Bronchial epithelial cell (primary cell): ENCODE results near the gene ARHGAP28. TPM values are rescaled to one million over a fixed set of nuclear protein-coding genes. Genes with fewer than 3 reads are reported as not detected.
A peak's percentile ranks its signal among the peaks of the same experiment; 100 is the strongest.

ENCODE experiments used
- DNase-seq: peaks from one replicate; pipeline ENCODE4 v3.0.0-alpha.2; 2010; ENCODE audit warnings: low read depth
- FAIRE-seq: peaks from 2 replicates; lab custom pipeline; 2011; peaks lifted over from hg19 to GRCh38; lab: Jason Lieb, UNC
- H3K27me3 ChIP-seq: 2 replicates; pipeline ENCODE4 v1.5.1; 2011; ENCODE audit warnings: low read length; ENCODE audit not compliant: control insufficient read depth, insufficient read depth
- H3K36me3 ChIP-seq: 2 replicates; pipeline ENCODE4 v1.5.1; 2011; ENCODE audit warnings: low read length; ENCODE audit not compliant: control insufficient read depth, insufficient read depth
- H3K4me3 ChIP-seq: 2 replicates; pipeline ENCODE4 v1.5.1; 2011; ENCODE audit warnings: mild to moderate bottlenecking, low read depth, low read length, control low read depth
- CTCF ChIP-seq: IDR thresholded peaks from 2 replicates; pipeline ENCODE4 v1.5.1; 2011; ENCODE audit warnings: mild to moderate bottlenecking, moderate library complexity, low read length, control low read depth, inconsistent platforms; ENCODE audit not compliant: insufficient read depth, severe bottlenecking
- total RNA-seq: library from RNA; depleted of rRNA; stranded (reverse); fragments of >200 nt; gene quantifications from 2 replicates; pipeline ENCODE4 v1.2.1, GENCODE V29; 2014

ARHGAP28 gene
- total RNA-seq, 1 donor from 2014 or later = 0.26 TPM

GRCh38 chr18:6941996-6942395 lies 212.5 kb downstream of the ARHGAP28 start:
- DNase-seq (no peak), FAIRE-seq (no peak)
- no peak for TF ChIP-seq CTCF
- Histone ChIP-seq H3K36me3 (no peaks in the 10 kb centered on the region), H3K27me3 (no peaks in the 10 kb centered on the region), H3K4me3 (no peak overlapping the region)

GRCh38 chr18:6942742-6943141 lies 213.2 kb downstream of the ARHGAP28 start:
- Histone ChIP-seq H3K27me3 (no peaks in the 10 kb centered on the region), H3K36me3 (no peaks in the 10 kb centered on the region), H3K4me3 (no peak overlapping the region)
- DNase-seq (no peak), FAIRE-seq (no peak)
- TF ChIP-seq CTCF = no peak

- Histone ChIP-seq H3K4me3 (no peak overlapping the region), H3K27me3 (no peaks in the 10 kb centered on the region), H3K36me3 (no peaks in the 10 kb centered on the region)
- no peak for TF ChIP-seq CTCF
- DNase-seq = no peak
- no peak for FAIRE-seq
Observed at GRCh38 chr18:6943143-6943542, 213.6 kb downstream of the ARHGAP28 start.

- no peaks in the 10 kb centered on the region for H3K27me3 ChIP-seq
- FAIRE-seq = no peak
Observed at GRCh38 chr18:6947338-6948030, 218.0 kb downstream of the ARHGAP28 start.

GRCh38 chr18:6948281-6949055 lies 219.0 kb downstream of the ARHGAP28 start:
- TF ChIP-seq CTCF = no peak
- no peaks in the 10 kb centered on the region for H3K36me3 ChIP-seq
- no peak overlapping the region for H3K4me3 ChIP-seq
- DNase-seq = no peak
- FAIRE-seq = peak; percentile 81
- H3K27me3 ChIP-seq = no peaks in the 10 kb centered on the region

More at GRCh38 chr18:6947338-6948030, 218.0 kb downstream of the ARHGAP28 start:
- no peak for DNase-seq
- no peak for TF ChIP-seq CTCF
- no peaks in the 10 kb centered on the region for H3K36me3 ChIP-seq
- H3K4me3 ChIP-seq = no peak overlapping the region
